Cardiac fibroblast (primary cell): ENCODE measurements around the gene SGIP1.

Source experiments
- DNase-seq, 2 donors: peaks; one replicate each; pipeline versions ENCODE4 v3.0.0 to v3.0.0-alpha.2; 2010; ENCODE audit warnings: low read depth in 2 of 2
- H3K4me3 ChIP-seq, 2 donors: replicated peaks in 1 of 2; 1 replicate in 1 of 2; 2 replicates in 1 of 2; pipeline ENCODE4 v1.5.1; 2011; ENCODE audit warnings: low read depth in 2 of 2, low read length in 2 of 2, mild to moderate bottlenecking in 2 of 2, moderate library complexity in 1 of 2
- TF ChIP-seq, protein P1 (sequence below): IDR thresholded peaks from one replicate; pipeline ENCODE4 v1.5.1; 2011; ENCODE audit warnings: low read depth, mild to moderate bottlenecking, low read length, inconsistent platforms

Gene SGIP1

GRCh38 chr1:66505671-66506392 lies 28.1 kb upstream of the SGIP1 start:
- DNase-seq: peak; percentile 83 to 85
- H3K4me3 ChIP-seq: no peak overlapping the region
- TF ChIP-seq, protein P1, sequence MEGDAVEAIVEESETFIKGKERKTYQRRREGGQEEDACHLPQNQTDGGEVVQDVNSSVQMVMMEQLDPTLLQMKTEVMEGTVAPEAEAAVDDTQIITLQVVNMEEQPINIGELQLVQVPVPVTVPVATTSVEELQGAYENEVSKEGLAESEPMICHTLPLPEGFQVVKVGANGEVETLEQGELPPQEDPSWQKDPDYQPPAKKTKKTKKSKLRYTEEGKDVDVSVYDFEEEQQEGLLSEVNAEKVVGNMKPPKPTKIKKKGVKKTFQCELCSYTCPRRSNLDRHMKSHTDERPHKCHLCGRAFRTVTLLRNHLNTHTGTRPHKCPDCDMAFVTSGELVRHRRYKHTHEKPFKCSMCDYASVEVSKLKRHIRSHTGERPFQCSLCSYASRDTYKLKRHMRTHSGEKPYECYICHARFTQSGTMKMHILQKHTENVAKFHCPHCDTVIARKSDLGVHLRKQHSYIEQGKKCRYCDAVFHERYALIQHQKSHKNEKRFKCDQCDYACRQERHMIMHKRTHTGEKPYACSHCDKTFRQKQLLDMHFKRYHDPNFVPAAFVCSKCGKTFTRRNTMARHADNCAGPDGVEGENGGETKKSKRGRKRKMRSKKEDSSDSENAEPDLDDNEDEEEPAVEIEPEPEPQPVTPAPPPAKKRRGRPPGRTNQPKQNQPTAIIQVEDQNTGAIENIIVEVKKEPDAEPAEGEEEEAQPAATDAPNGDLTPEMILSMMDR: no peak

DNA sequence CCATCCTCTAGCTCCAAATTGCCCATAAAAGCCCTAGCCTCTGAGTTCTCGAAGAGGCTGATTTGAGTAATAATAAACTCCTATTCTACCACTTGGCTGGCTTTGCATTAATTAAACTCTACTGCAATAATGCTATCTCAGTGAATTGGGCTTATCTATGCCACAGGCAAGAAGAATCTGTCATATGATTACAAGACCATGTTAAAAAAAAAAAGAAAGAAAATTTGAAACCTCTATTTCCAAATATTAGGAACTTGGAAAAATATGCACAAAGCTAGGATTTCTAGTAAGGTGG lies 27.6 kb upstream of the SGIP1 start:
- H3K4me3 ChIP-seq: no peak overlapping the region
- no peak for DNase-seq
- TF ChIP-seq, protein P1: no peak

GRCh38 chr1:66506991-66507390 lies 27.0 kb upstream of the SGIP1 start:
- no peak overlapping the region for H3K4me3 ChIP-seq
- TF ChIP-seq, protein P1: no peak
- no peak for DNase-seq

GRCh38 chr1:66510407-66510806 lies 23.5 kb upstream of the SGIP1 start:
- no peak for DNase-seq
- TF ChIP-seq, protein P1: no peak
- no peak overlapping the region for H3K4me3 ChIP-seq

DNA sequence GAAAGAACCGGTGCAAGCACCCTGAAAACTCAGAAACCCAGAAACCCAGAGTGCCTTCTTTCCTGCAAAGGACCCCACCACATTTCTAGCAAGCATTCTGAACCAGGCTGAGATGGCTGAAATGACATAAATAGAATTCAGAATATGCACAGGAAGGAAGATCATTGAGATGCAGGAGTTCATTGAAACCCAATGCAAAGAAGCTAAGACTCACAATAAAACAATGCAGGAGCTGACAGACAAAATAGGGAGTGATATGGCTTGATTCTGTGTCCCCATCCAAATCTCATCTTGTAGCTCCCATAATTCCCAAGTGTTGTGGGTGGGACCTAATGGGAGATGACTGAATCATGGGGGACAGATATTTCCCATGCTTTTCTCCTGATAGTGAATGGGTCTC lies 22.8 kb upstream of the SGIP1 start:
- H3K4me3 ChIP-seq: no peak overlapping the region
- TF ChIP-seq, protein P1: no peak
- no peak for DNase-seq

DNA sequence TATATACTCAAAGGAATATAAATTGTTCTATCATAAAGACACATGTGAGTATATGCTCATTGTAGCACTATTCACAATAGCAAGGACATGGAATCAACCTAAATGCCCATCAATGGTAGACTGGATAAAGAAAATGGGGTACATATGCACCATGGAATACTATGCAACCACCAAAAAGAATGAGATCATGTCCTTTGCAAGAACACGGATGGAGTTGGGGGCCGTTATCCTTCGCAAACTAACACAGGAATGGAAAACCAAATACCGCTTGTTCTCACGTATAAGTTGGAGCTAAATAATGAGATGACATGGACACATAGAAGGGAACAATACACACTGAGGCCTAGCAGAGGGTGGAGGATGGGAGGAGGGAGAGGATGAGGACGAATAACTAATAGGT lies 16.0 kb upstream of the SGIP1 start:
- no peak for DNase-seq
- H3K4me3 ChIP-seq: no peak overlapping the region
- TF ChIP-seq, protein P1: no peak

- TF ChIP-seq, protein P1: no peak
- no peak overlapping the region for H3K4me3 ChIP-seq
- no peak for DNase-seq
Observed at GRCh38 chr1:66518654-66519053, 15.3 kb upstream of the SGIP1 start.
